DMS 273 treated with DMSO at 0.1 percent for 48 hours (cell line): ENCODE results near the gene SFPQ.
"Not testable (repeated sequence)": the region's sequence is repeated elsewhere in the genome, so short reads cannot be mapped to it uniquely, and the experiment has no call there.

Experiments used
- DNase-seq: peaks from one replicate; lab custom pipeline; 2025; lab: John Stamatoyannopoulos, UW

Gene SFPQ

DNA sequence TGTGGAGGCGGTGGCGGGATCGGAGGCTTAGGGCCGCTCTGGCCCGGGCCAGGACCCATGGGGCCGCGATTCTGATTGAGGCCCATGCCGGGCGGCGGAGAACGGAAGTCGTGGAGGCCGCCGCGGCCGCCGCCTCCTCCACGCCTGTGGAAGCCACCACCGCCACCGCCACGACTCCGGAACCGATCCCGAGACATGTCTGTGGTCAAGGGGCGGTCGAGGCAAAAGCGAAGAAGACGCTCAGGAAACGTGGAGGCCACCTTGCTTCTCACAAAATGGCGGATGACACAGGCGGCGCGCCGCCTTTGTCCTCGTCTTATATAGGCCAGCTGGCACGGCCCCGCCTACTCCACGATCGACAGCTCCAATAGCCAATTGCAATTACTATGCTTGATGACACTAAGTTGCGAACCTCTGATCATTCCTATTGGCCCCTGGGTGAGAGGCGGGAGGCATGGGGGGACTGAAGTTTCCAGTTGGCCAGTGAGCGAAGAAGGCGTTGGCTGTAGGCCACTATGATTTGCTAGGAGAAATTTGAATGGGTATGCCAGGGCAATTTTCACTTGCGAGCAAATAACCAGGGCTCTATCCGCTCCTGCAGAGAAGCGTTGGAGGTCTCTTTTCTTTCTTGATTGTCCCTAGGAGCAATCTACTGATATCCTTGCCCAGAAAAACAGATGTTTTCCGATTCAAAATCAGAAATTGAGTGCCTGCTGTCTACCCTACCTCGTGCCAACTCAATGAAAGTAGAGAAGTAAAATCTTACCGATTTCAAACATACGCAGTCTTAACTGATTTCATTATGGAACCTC, at the start of gene SFPQ:
Gene SFPQ (minus strand): TSS at position 293 of the 812 bp plus-strand sequence. CDS start 96 bp downstream, at position 197.
- peak; percentile 99 for DNase-seq

- DNase-seq, result not testable (repeated sequence)
Measured at GRCh38 chr1:35236772-35237171, 43.8 kb upstream of the SFPQ start.

DNA sequence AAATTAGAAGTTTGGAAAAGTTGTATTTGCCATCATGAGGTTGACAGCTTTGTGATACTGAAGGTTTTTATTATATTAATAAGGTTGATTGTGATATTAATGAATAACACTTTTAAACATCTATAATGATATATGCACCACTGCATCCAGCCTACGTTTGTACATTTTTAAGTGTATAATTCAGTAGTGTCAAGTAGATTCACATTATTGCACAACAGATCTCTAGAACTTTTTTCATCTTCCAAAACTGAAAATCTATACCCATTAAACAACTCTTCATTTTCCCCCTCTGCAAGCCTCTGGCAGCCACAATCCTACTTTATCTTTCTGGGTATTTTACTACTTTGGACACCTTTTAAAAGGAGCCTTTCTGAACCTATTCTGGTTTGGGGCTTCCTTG, 38.3 kb upstream of the SFPQ start:
- DNase-seq, result no peak

GRCh38 chr1:35229587-35230360, 36.8 kb upstream of the SFPQ start:
- DNase-seq, result no peak

- DNase-seq, result no peak
Measured at GRCh38 chr1:35226546-35226945, 33.6 kb upstream of the SFPQ start.

DNA sequence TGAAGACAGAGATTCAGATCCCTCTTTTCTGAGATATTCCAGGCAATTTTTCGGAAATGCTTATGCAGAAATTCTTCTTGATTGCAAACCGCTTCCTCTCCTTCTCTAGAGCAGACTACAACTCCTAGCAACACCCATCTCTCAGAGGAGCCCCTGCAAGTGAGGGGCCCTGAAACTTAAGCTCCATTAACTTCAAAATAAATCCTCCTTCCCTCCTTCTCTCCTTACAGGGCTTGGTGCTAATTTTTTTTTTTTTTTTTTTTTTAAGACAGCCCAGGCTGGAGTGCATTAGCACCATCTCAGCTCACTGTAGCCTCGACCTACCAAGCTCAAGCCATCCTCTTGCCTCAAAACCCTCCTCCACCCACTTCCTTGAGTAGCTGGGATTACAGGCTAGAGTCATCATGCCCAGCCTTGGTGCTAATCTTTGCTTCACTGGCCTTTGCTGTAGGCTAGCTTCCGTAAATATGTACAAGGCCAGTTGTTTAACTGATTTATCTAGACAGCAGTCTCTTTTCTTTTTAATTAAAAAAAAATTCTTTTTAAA, 30.2 kb upstream of the SFPQ start:
- no peak for DNase-seq

GRCh38 chr1:35222322-35223083, 29.6 kb upstream of the SFPQ start:
- no peak for DNase-seq

DNA sequence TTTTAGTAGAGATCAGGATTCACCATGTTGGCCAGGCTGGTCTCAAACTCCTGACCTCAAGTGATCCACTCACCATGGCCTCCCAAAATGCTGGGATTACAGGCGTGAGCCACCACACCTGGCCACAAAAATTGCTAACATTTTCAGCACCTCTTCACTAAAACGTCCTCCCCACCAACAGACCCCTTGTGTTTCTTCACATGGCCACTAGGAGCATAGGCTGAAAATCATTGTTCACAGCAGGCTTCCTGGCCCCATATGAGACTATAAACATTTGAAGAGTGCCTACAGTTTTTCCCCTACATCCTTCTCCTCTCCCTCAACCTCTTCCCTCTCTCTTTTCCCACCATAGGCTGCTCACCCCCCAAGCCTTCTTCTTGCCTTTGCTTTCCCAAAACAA, 28.0 kb upstream of the SFPQ start:
- peak; percentile 2 for DNase-seq

DNA sequence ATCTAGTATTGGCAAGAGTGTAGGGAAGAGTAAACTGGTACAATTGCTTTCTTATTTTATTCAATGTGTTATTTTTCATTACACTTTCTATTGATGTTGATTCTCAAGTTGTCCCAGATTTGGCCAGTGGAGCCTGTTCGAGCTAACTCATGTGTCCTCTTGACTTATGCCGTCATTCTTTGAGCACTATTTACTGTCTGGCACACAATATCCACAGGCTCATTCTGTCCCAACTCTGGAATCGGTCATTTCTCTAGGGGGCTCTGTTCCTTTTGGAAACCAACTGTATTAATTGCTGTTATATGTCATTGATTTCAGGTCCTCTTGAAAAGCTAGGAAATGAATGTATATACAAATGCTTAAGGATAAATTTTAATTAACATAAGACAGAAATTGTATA, 22.4 kb upstream of the SFPQ start:
- DNase-seq, result no peak

GRCh38 chr1:35211120-35211414, 18.1 kb upstream of the SFPQ start:
- DNase-seq, result no peak

GRCh38 chr1:35210321-35211119, 17.6 kb upstream of the SFPQ start:
- no peak for DNase-seq

DNA sequence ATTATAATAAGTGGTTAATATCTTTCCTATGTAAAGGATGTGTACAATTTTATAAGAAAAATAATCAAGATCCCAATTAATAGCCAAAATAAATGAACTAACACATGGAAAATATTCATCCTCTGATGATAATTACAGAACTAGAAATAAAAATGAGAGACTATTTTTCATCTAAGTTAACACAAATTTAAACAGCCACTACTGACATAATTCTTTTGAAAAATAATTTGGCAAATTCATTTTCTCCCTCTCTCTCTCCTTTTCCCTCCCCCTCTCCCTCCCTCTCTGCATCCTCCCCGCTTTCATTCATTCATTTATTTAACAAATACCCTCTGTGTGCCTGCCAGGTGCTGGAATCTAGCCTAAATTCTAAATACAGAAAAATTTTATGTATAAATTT, 10.3 kb upstream of the SFPQ start:
- no peak for DNase-seq

DNA sequence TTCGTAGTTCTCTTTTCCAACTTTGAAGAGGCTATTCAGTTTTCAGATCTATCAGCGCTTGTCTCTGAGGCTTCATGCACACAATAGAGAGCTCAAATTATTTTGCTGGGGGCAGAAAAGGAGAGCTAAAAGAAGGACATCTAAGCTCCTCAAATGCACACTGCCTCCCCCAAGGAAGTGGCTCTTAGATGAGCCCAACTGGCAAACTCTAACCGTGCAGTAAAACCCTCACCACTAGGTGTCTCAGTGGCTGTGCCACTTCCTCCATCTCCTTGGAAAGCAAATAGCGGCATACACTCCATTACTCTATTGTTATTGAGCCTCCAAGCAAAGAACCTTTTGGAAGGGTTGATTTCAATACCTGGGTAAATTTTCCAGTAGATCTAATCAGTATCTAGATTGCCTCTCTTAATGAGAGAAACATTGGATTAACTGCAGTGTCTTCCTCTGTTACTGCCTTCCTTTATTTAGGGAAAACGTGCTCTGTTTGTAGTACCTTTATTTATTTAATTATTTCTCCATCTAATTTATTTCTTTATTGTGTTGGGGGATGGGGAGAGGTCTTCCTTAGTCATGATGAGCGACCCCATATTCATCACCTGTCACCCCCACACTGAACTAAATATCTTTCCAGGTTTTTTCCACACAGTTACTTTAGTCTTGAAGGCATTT, 9.2 kb upstream of the SFPQ start:
- DNase-seq, result peak; percentile 65

DNA sequence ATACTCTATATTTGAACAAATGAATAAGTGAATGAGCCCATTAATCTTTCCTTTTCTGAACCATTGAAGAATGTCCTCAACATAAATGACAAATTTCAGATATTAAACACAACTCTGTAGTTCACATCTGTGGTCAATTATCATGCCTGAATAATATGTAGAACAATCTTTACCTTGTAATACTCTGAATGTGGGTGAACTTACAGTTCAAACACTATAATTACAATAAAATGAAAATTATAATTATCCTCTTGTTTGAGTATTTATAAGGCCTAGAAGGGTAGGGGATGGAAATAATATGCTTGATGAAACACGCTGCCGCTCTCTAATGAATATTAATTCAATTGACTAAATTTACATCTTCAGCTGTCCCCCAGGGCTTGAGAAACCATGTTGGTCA, 8.7 kb upstream of the SFPQ start:
- no peak for DNase-seq

DNA sequence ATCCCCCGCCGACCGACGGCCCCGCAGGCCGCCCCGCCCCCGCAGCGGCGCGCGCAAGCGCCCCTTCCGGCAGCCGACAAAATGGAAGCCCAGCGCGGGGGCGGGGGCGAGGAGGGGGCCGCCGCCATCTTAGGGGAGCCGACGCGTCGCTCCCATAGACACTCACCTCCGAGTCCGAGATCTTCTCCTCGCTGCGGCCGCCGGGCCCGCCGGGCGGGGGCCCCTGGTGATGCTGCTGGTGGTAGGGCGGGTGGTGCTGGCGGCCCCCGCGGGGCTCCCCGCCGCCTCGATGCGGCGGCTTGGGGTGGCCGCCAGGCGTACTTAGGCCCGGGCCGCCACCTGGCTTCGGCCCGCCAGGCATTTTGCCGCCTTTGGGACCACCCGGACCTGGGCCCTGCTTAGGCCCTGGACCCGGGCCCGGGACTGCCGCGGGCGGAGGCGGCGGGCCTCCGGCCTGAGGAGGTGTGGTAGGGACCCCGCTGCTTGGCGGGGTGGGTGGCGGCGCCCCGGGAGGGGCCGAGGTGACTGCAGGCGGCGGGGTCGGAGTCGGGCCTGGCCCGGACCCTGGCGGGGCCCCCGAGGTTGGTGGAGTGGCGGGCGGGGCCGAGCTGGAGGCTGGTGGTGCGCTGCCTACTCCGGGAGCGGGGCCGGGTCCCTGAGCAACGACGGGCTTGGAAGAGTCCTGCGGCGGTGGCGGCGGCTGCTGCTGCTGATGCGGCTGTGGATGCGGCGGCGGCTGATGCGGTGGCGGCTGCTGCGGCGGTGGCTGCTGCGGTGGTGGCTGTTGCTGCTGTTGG, 691 bp downstream of the SFPQ start:
- no peak for DNase-seq

- no peak for DNase-seq
Measured at GRCh38 chr1:35191429-35192055, 1.4 kb downstream of the SFPQ start.

GRCh38 chr1:35190784-35191183, 2.2 kb downstream of the SFPQ start:
- no peak for DNase-seq

DNA sequence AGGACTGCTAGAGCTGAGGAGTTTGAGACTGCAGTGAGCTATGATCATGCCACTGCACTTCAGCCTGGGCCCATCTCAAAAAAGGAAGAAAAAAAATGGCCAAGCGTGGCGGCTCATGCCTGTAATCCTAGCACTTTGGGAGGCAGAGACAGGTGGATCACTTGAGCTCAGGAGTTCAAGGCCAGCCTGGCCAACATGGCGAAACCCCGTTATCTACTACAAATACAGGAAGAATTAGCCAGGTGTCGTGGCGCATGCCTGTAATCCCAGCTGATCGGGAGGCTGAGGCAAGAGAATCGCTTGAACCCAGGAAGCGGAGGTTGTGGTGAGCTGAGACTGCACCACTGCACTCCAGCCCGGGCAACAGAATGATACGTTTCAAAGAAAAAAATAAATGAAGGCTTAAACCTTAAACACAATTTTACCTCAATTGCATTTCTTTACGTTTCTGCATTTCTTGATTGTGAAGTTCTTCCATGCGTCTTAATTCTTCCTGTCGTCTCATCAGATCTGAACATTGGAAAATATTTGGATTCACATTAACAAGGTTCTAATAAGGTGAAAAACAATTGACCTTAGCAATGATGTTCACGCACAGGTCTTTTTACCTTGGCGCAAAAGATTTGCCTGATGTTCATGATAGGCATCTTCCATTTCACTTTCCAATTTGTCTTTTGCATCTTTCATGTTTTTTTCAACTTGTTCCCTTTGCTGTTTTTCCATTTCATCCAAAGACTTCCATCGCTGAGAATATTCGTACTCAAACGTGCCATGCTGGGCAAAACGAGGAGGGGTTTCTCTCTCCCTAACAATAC, 4.2 kb downstream of the SFPQ start:
- DNase-seq, result no peak

DNA sequence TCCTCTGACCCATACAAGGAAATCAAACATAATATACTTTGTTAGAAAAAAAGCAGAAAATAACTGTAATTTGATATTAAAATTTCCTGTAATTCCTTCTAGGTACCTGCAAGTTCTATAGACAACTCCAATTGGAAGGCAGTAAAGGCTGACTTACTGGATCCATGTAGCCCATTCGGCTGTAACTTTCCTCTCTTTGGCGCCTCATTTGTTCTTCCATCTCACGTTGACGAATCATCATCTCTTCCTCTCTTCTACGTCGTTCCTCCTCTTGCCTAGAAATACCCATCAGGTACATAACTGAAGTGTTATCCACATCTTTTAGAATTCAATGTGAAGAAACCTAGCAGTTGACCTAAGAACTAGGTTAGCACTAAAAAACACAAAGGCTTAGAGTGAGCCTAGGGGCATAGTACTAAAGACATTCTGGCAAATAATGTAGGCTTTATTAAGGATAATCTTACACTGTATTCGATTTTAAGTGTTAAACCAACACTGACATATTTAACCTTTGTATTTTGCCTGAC, 5.1 kb downstream of the SFPQ start:
- no peak for DNase-seq
